Measurements from ENCODE around the gene AKR1C3. TPM values are rescaled to one million over a fixed set of nuclear protein-coding genes. Genes with fewer than 3 reads are reported as not detected.

Gene AKR1C3
- total RNA-seq, 1 donor from 2014 or later, result 0.89 TPM

GRCh38 chr10:5081091-5081490, 13.1 kb upstream of the AKR1C3 start:
- TF ChIP-seq CTCF (IDR thresholded peaks at IDR 0.05), result no peak
- H3K4me1 Mint-ChIP-seq (ENCODE audit: unreplicated experiment), result no peaks in the 10 kb centered on the region
- H3K4me3 Mint-ChIP-seq (ENCODE audit: unreplicated experiment), result no peak overlapping the region
- H3K27ac Mint-ChIP-seq (ENCODE audit: unreplicated experiment), result no peak overlapping the region
- H3K9me3 Mint-ChIP-seq (ENCODE audit: unreplicated experiment), result no peaks in the 10 kb centered on the region
- DNase-seq (ENCODE audit: extremely low spot score, unreplicated experiment), result no peak
- H3K27me3 Mint-ChIP-seq (ENCODE audit: unreplicated experiment), result peaks cover 4% of the 10 kb centered on the region
- no peaks in the 10 kb centered on the region for H3K36me3 Mint-ChIP-seq (ENCODE audit: unreplicated experiment)

GRCh38 chr10:5088703-5089261, 5.4 kb upstream of the AKR1C3 start:
- H3K27ac Mint-ChIP-seq (ENCODE audit: unreplicated experiment), result no peak overlapping the region
- peaks cover 19% of the 10 kb centered on the region for H3K27me3 Mint-ChIP-seq (ENCODE audit: unreplicated experiment)
- H3K36me3 Mint-ChIP-seq (ENCODE audit: unreplicated experiment), result no peaks in the 10 kb centered on the region
- peaks cover 2% of the 10 kb centered on the region for H3K4me1 Mint-ChIP-seq (ENCODE audit: unreplicated experiment)
- no peak for DNase-seq (ENCODE audit: extremely low spot score, unreplicated experiment)
- no peak overlapping the region for H3K4me3 Mint-ChIP-seq (ENCODE audit: unreplicated experiment)
- TF ChIP-seq CTCF (IDR thresholded peaks at IDR 0.05), result no peak
- peaks cover 10% of the 10 kb centered on the region for H3K9me3 Mint-ChIP-seq (ENCODE audit: unreplicated experiment)

- Mint-ChIP-seq H3K4me1 (ENCODE audit: unreplicated experiment) (peaks cover 2% of the 10 kb centered on the region), H3K4me3 (ENCODE audit: unreplicated experiment) (no peak overlapping the region), H3K27me3 (ENCODE audit: unreplicated experiment) (peaks cover 21% of the 10 kb centered on the region), H3K27ac (ENCODE audit: unreplicated experiment) (no peak overlapping the region), H3K36me3 (ENCODE audit: unreplicated experiment) (no peaks in the 10 kb centered on the region), H3K9me3 (ENCODE audit: unreplicated experiment) (peaks cover 10% of the 10 kb centered on the region)
- DNase-seq (ENCODE audit: extremely low spot score, unreplicated experiment), result no peak
- TF ChIP-seq CTCF (IDR thresholded peaks at IDR 0.05), result peak; percentile 32
These were observed 4.3 kb upstream of the AKR1C3 start for GRCh38 chr10:5089865-5090264.

GRCh38 chr10:5090551-5090950, 3.7 kb upstream of the AKR1C3 start:
- TF ChIP-seq CTCF (IDR thresholded peaks at IDR 0.05), result no peak
- Mint-ChIP-seq H3K4me1 (ENCODE audit: unreplicated experiment) (peaks cover 2% of the 10 kb centered on the region), H3K27me3 (ENCODE audit: unreplicated experiment) (peaks cover 22% of the 10 kb centered on the region), H3K27ac (ENCODE audit: unreplicated experiment) (no peak overlapping the region), H3K36me3 (ENCODE audit: unreplicated experiment) (no peaks in the 10 kb centered on the region), H3K9me3 (ENCODE audit: unreplicated experiment) (peaks cover 10% of the 10 kb centered on the region), H3K4me3 (ENCODE audit: unreplicated experiment) (no peak overlapping the region)
- DNase-seq (ENCODE audit: extremely low spot score, unreplicated experiment), result no peak

GRCh38 chr10:5091196-5091595, 3.0 kb upstream of the AKR1C3 start:
- DNase-seq (ENCODE audit: extremely low spot score, unreplicated experiment), result no peak

More at GRCh38 chr10:5091196-5091595, 3.0 kb upstream of the AKR1C3 start:
- no peak for TF ChIP-seq CTCF (IDR thresholded peaks at IDR 0.05)
- Mint-ChIP-seq H3K36me3 (ENCODE audit: unreplicated experiment) (no peaks in the 10 kb centered on the region), H3K27ac (ENCODE audit: unreplicated experiment) (no peak overlapping the region), H3K4me1 (ENCODE audit: unreplicated experiment) (peaks cover 2% of the 10 kb centered on the region), H3K4me3 (ENCODE audit: unreplicated experiment) (no peak overlapping the region), H3K9me3 (ENCODE audit: unreplicated experiment) (peaks cover 10% of the 10 kb centered on the region), H3K27me3 (ENCODE audit: unreplicated experiment) (peaks cover 22% of the 10 kb centered on the region)

Measured in osteocyte (in vitro differentiated cells).